Activated CD4-positive, alpha-beta T cell treated with anti-CD3 and anti-CD28 coated beads for 24 hours (primary cell): ENCODE data around the gene FREM1.

Experiments used
- DNase-seq, 2 donors: peaks; one replicate each; pipeline ENCODE4 v3.0.0-alpha.2; 2020; ENCODE audit warnings: low read depth in 2 of 2

The FREM1 gene

GRCh38 chr9:14814249-14814628 is 96.0 kb downstream of the FREM1 start:
- no peak for DNase-seq

GRCh38 chr9:14813336-14814248 is 96.6 kb downstream of the FREM1 start:
- DNase-seq: no peak

- no peak for DNase-seq
Observed at GRCh38 chr9:14812806-14813205, 97.4 kb downstream of the FREM1 start.

GRCh38 chr9:14811844-14812243 is 98.4 kb downstream of the FREM1 start:
- no peak for DNase-seq

- no peak for DNase-seq
Observed at GRCh38 chr9:14806941-14807520, 103.2 kb downstream of the FREM1 start.

- no peak for DNase-seq
Observed at GRCh38 chr9:14799030-14799429, 111.2 kb downstream of the FREM1 start.

GRCh38 chr9:14797435-14797834 is 112.8 kb downstream of the FREM1 start:
- DNase-seq: no peak

- no peak for DNase-seq
Observed at GRCh38 chr9:14793389-14793788, 116.8 kb downstream of the FREM1 start.

- DNase-seq: no peak
Observed at GRCh38 chr9:14790628-14791027, 119.6 kb downstream of the FREM1 start.

- no peak for DNase-seq
Observed at GRCh38 chr9:14788846-14789245, 121.4 kb downstream of the FREM1 start.

GRCh38 chr9:14783358-14783757 is 126.9 kb downstream of the FREM1 start:
- no peak for DNase-seq

GRCh38 chr9:14782286-14783051 is 127.8 kb downstream of the FREM1 start:
- DNase-seq: no peak

- DNase-seq: no peak
Observed at GRCh38 chr9:14780693-14781092, 129.5 kb downstream of the FREM1 start.

GRCh38 chr9:14780251-14780650 is 130.0 kb downstream of the FREM1 start:
- no peak for DNase-seq

- DNase-seq: no peak
Observed at GRCh38 chr9:14779566-14780022, 130.6 kb downstream of the FREM1 start.

GRCh38 chr9:14778565-14778964 is 131.7 kb downstream of the FREM1 start:
- no peak for DNase-seq

GRCh38 chr9:14775917-14776316 is 134.3 kb downstream of the FREM1 start:
- no peak for DNase-seq

GRCh38 chr9:14770592-14770991 is 139.6 kb downstream of the FREM1 start:
- no peak for DNase-seq

- DNase-seq: no peak
Observed at GRCh38 chr9:14769230-14769571, 141.0 kb downstream of the FREM1 start.

- DNase-seq: no peak
Observed at GRCh38 chr9:14768405-14769229, 141.6 kb downstream of the FREM1 start.

GRCh38 chr9:14766299-14766698 is 143.9 kb downstream of the FREM1 start:
- DNase-seq: no peak

GRCh38 chr9:14761584-14761983 is 148.6 kb downstream of the FREM1 start:
- DNase-seq: no peak
